Measurements from ENCODE around the gene FAM89B. TPM values are rescaled to one million over a fixed set of nuclear protein-coding genes. Genes with fewer than 3 reads are reported as not detected.
A peak's percentile ranks its signal among the peaks of the same experiment; 100 is the strongest.

Gene FAM89B
- total and polyA plus RNA-seq, 2 of the 8 experiments (the other 6 are each of a cell fraction or from before 2014, with no cell fraction given): 15.8 to 32.4 TPM

GRCh38 chr11:65554057-65554818 lies 18.1 kb upstream of the FAM89B start:
- Histone ChIP-seq H2BK5ac (ENCODE audit: low read depth, low read length) (0 out of 2 replicates have a peak overlapping the region, but pooled peaks have one; percentile 35), H3K36me3 (ENCODE audit: control insufficient read depth in 2 of 4, insufficient read depth in 4 of 4, low read length in 3 of 4) (no peaks in the 10 kb centered on the region), H3K9me3 (ENCODE audit: insufficient read depth in 2 of 2, low read depth in 1 of 2, low read length in 1 of 2) (no peaks in the 10 kb centered on the region), H4K8ac (ENCODE audit: extremely low read depth, insufficient read depth, low read length) (peak overlapping the region; percentile 45), H3K23ac (ENCODE audit: insufficient read length) (no peak overlapping the region), H3K18ac (ENCODE audit: extremely low read depth, low read length) (no peak overlapping the region), H3K27ac (ENCODE audit: low read depth, low read length) (no peak overlapping the region), H3K9ac (replicated peaks in 1 of 4; ENCODE audit: extremely low read depth in 1 of 4, low read depth in 3 of 4, low read length in 3 of 4) (no peak overlapping the region; a peak in 1 of 7 replicates), H3K4ac (replicated peaks; ENCODE audit: insufficient read length, low read depth, low read length) (no peak overlapping the region), H3K4me3 (ENCODE audit: extremely low read depth in 1 of 4, insufficient read depth in 2 of 4, low read depth in 3 of 4, low read length in 4 of 4) (peak overlapping the region; percentile 27 to 59 (median 42); a peak in 7 of 8 replicates), H4K5ac (ENCODE audit: insufficient read length, low read depth, low read length) (no peak overlapping the region), H2BK15ac (ENCODE audit: low read length) (peak overlapping the region; percentile 90; the same call in 1 of the 2 replicates), H3K27me3 (replicated peaks in 1 of 4; ENCODE audit: control insufficient read depth in 3 of 4, extremely low read depth in 1 of 4, insufficient read depth in 3 of 4, low read length in 3 of 4) (peaks cover 0 to 25% (median 16%) of the 10 kb centered on the region in 4 experiments; a peak in 5 of 7 replicates), H4K20me1 (replicated peaks in 1 of 2; ENCODE audit: control insufficient read depth in 1 of 2, insufficient read depth in 2 of 2, low read length in 2 of 2) (peaks cover 0 to 2% of the 10 kb centered on the region in 2 experiments), H3K79me2 (ENCODE audit: control insufficient read depth in 1 of 2, insufficient read depth in 2 of 2, low read length in 2 of 2) (no peaks in the 10 kb centered on the region), H3K4me1 (replicated peaks in 1 of 4; ENCODE audit: control insufficient read depth in 3 of 4, insufficient read depth in 4 of 4, low read length in 3 of 4) (peaks cover 0 to 47% (median 35%) of the 10 kb centered on the region in 4 experiments; a peak in 6 of 7 replicates), H3K14ac (ENCODE audit: insufficient read length) (no peak overlapping the region), H2BK120ac (replicated peaks; ENCODE audit: low read depth, low read length) (no peak overlapping the region), H3K56ac (replicated peaks; ENCODE audit: insufficient read length, low read depth, low read length) (peak overlapping the region; percentile 40), H2AK5ac (ENCODE audit: low read depth, low read length) (0 out of 2 replicates have a peak overlapping the region, but pooled peaks have one; percentile 60), H4K91ac (replicated peaks; ENCODE audit: insufficient read length, low read length) (peak overlapping the region; percentile 23), H3K79me1 (ENCODE audit: low read depth, low read length) (no peaks in the 10 kb centered on the region), H2BK12ac (ENCODE audit: low read depth, low read length) (peak overlapping the region; percentile 75; the same call in 1 of the 2 replicates), H3K23me2 (ENCODE audit: low read depth, low read length) (peaks cover 10% of the 10 kb centered on the region; the same call in 1 of the 2 replicates), H3K4me2 (ENCODE audit: insufficient read depth in 1 of 2, low read depth in 2 of 2, low read length in 2 of 2) (peak overlapping the region; percentile 57 to 72), H2AFZ (ENCODE audit: low read length) (no peak overlapping the region), H2BK20ac (ENCODE audit: low read length) (no peak overlapping the region)
- no peak for FAIRE-seq
- WGBS, 2 experiments (ENCODE audit: extremely low coverage in 1 of 2, insufficient coverage in 1 of 2, insufficient read length in 1 of 2, insufficient replicate concordance in 2 of 2, low coverage in 1 of 2, low lambda C conversion rate in 2 of 2, missing lambda C conversion rate in 1 of 2): 66% methylated on average over 23 of the region's 27 CpGs; no CpG with 5 or more reads in 1 of the 2 experiments
- no peak for DNase-seq (ENCODE audit: low read depth in 1 of 2, low spot score in 2 of 2)
- CTCF ChIA-PET (ENCODE audit: partially characterized antibody): interaction anchor here (1.1 to 6.9 kb wide), 9 partner anchors 9 to 60 kb away, joined by 3 to 78 read pairs (median 4); partner anchors contain the start of genes EHBP1L1, FAM89B, MAP3K11 and ZNRD2
- POLR2A ChIA-PET (ENCODE audit: partially characterized antibody): interaction anchor here (1.0 to 1.8 kb wide), 4 partner anchors 17 to 23 kb away, joined by 3 to 10 read pairs (median 3); partner anchors contain the start of gene FAM89B
- no peak for TF ChIP-seq BCL11A (IDR thresholded peaks at IDR 0.05; ENCODE audit: low read depth in 2 of 2, low read length in 2 of 2)
- TF ChIP-seq CHD1 (IDR thresholded peaks at IDR 0.05; ENCODE audit: low read depth, low read length): no peak
- TF ChIP-seq SIRT6 (IDR thresholded peaks at IDR 0.05; ENCODE audit: low read length): no peak
- TF ChIP-seq POU5F1 (IDR thresholded peaks at IDR 0.05; ENCODE audit: low read depth, low read length): no peak
- TF ChIP-seq NANOG (IDR thresholded peaks at IDR 0.05; ENCODE audit: insufficient read depth, low read depth, low read length, poor library complexity, severe bottlenecking): no peak
- TF ChIP-seq KDM4A (IDR thresholded peaks at IDR 0.05; ENCODE audit: low read depth, low read length, severe bottlenecking): no peak
- no peak for TF ChIP-seq SAP30 (IDR thresholded peaks at IDR 0.05; ENCODE audit: insufficient read depth, insufficient replicate concordance, low read length)
- no peak for TF ChIP-seq BACH1 (IDR thresholded peaks at IDR 0.05; ENCODE audit: low read length)
- no peak for TF ChIP-seq PHF8 (conservative IDR thresholded peaks at IDR 0.05; ENCODE audit: low read depth, low read length)
- no peak for TF ChIP-seq ZNF274 (IDR thresholded peaks at IDR 0.05; ENCODE audit: borderline replicate concordance, extremely low read depth, low read length)
- no peak for TF ChIP-seq EP300 (IDR thresholded peaks at IDR 0.05; ENCODE audit: borderline replicate concordance in 1 of 2, low read depth in 2 of 2, low read length in 2 of 2)

Measured in H1 (cell line).